IgD-negative memory B cell (primary cell): ENCODE results near the gene FURIN. TPM values are rescaled to one million over a fixed set of nuclear protein-coding genes. Genes with fewer than 3 reads are reported as not detected.

ENCODE experiments used
- H3K27ac Mint-ChIP-seq, 3 donors: one replicate each; pipeline ENCODE4 v1.8.0; 2020 to 2022; ENCODE audit warnings: mild to moderate bottlenecking in 3 of 3, mixed read lengths in 3 of 3, moderate library complexity in 1 of 3
- H3K27me3 Mint-ChIP-seq: one replicate; pipeline ENCODE4 v1.8.0; 2021; ENCODE audit warnings: mixed read lengths
- H3K36me3 Mint-ChIP-seq: one replicate; pipeline ENCODE4 v1.8.0; 2020; ENCODE audit warnings: mild to moderate bottlenecking, mixed read lengths
- H3K4me1 Mint-ChIP-seq, 3 donors: one replicate each; pipeline ENCODE4 v1.8.0; 2020 to 2022; ENCODE audit warnings: mixed read lengths in 3 of 3, mild to moderate bottlenecking in 1 of 3
- H3K4me3 Mint-ChIP-seq, 4 donors: one replicate each; pipeline ENCODE4 v1.8.0; 2020 to 2022; ENCODE audit warnings: mild to moderate bottlenecking in 4 of 4, mixed read lengths in 4 of 4, moderate library complexity in 3 of 4
- H3K9me3 Mint-ChIP-seq, 3 donors: one replicate each; pipeline ENCODE4 v1.8.0; 2020 to 2021; ENCODE audit warnings: mixed read lengths in 3 of 3, mild to moderate bottlenecking in 1 of 3
- polyA plus RNA-seq: library from polyadenylated mRNA; unstranded; fragments of 300-500 nt; fragmentation: Illumina TruSeq; gene quantifications from one replicate; pipeline ENCODE4 v1.2.3, GENCODE V29; 2021

Gene FURIN
- polyA plus RNA-seq, 1 donor from 2014 or later: 9.7 TPM

GRCh38 chr15:90929246-90930019, 61.0 kb downstream of the FURIN start:
- peaks cover 28 to 30% (median 29%) of the 10 kb centered on the region in 3 donors for H3K4me1 Mint-ChIP-seq

GRCh38 chr15:90930861-90931574, 62.6 kb downstream of the FURIN start:
- Mint-ChIP-seq H3K9me3 (no peaks in the 10 kb centered on the region), H3K4me1 (peaks cover 27 to 34% (median 31%) of the 10 kb centered on the region in 3 donors), H3K36me3 (no peaks in the 10 kb centered on the region), H3K4me3 (peak overlapping the region; percentile 97 to 100 (median 100)), H3K27me3 (no peaks in the 10 kb centered on the region), H3K27ac (peak overlapping the region; percentile 99)

More at GRCh38 chr15:90929246-90930019, 61.0 kb downstream of the FURIN start:
- Mint-ChIP-seq H3K27me3 (no peaks in the 10 kb centered on the region), H3K4me3 (peak overlapping the region; percentile 88 to 100 (median 100)), H3K36me3 (peaks cover 2% of the 10 kb centered on the region), H3K27ac (peak overlapping the region; percentile 98 to 99 (median 99)), H3K9me3 (no peaks in the 10 kb centered on the region)

GRCh38 chr15:90931575-90931827, 63.1 kb downstream of the FURIN start:
- H3K4me3 Mint-ChIP-seq: peak overlapping the region; percentile 97 to 100 (median 100)
- no peaks in the 10 kb centered on the region for H3K36me3 Mint-ChIP-seq
- H3K4me1 Mint-ChIP-seq: peaks cover 32 to 39% (median 36%) of the 10 kb centered on the region in 3 donors
- peak overlapping the region; percentile 99 for H3K27ac Mint-ChIP-seq
- no peaks in the 10 kb centered on the region for H3K27me3 Mint-ChIP-seq
- no peaks in the 10 kb centered on the region for H3K9me3 Mint-ChIP-seq

- Mint-ChIP-seq H3K27me3 (no peaks in the 10 kb centered on the region), H3K4me3 (peak within 1 kb of the TSS; percentile 97 to 100 (median 100)), H3K4me1 (peaks cover 35 to 42% (median 39%) of the 10 kb centered on the region in 3 donors), H3K36me3 (no peaks in the 10 kb centered on the region), H3K9me3 (no peaks in the 10 kb centered on the region), H3K27ac (peak within 1 kb of the TSS; percentile 99)
These were observed 63.7 kb downstream of the FURIN start, which contains the start of gene HDDC3 for GRCh38 chr15:90931828-90932659. Gene HDDC3, minus strand, starts transcription at chr15:90932549. Its CDS starts 9 bp downstream, at chr15:90932540.

- no peaks in the 10 kb centered on the region for H3K9me3 Mint-ChIP-seq
- no peaks in the 10 kb centered on the region for H3K36me3 Mint-ChIP-seq
- H3K4me1 Mint-ChIP-seq: peaks cover 35 to 42% (median 39%) of the 10 kb centered on the region in 3 donors
- peak overlapping the region; percentile 99 for H3K27ac Mint-ChIP-seq
- peak overlapping the region; percentile 81 to 100 (median 98) for H3K4me3 Mint-ChIP-seq
- no peaks in the 10 kb centered on the region for H3K27me3 Mint-ChIP-seq
These were observed 64.2 kb downstream of the FURIN start for GRCh38 chr15:90932660-90932991.

Other genes starting within 250 kb of the FURIN start
- 14.4 TPM for gene BLM, start 151.2 kb upstream of the FURIN start, polyA plus RNA-seq
- 7.7 TPM for gene FES, start 15.9 kb downstream of the FURIN start, polyA plus RNA-seq
- 9.1 TPM for gene MAN2A2, start 34.7 kb downstream of the FURIN start, polyA plus RNA-seq
- gene HDDC3, start 64.0 kb downstream of the FURIN start, polyA plus RNA-seq: 29.4 TPM
- gene UNC45A, start 66.7 kb downstream of the FURIN start, polyA plus RNA-seq: 65.3 TPM
- gene RCCD1, start 86.3 kb downstream of the FURIN start, polyA plus RNA-seq: 6.0 TPM
- 3.3 TPM for gene PRC1, start 125.9 kb downstream of the FURIN start, polyA plus RNA-seq
- gene VPS33B, start 154.0 kb downstream of the FURIN start, polyA plus RNA-seq: 10.7 TPM
- gene SV2B, start 231.7 kb downstream of the FURIN start, polyA plus RNA-seq: 0.01 TPM